ENCODE measurements around the gene PTGER3. TPM values are rescaled to one million over a fixed set of nuclear protein-coding genes. Genes with fewer than 3 reads are reported as not detected.

PTGER3 gene
- total and polyA plus RNA-seq, 2 donors, result 0.57 to 1.8 TPM

DNA sequence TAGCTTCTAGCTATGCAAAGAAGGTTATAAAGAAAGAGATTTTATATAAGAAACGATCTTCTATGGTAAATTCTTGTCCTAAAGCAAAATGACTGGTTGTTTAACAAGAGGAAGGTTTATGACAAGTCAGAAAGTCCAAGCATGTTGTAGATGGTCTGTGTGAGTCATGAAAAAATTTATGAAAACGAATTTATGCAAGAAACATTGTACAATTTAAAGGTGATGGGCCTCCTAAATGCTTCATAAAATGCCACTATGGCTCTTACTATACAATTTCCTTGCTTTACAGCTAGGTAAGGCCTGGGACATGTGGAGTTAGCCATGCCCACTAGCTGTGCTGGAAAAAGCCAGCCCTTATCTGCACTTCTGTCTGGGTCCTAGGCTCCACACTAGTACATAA lies 125.4 kb downstream of the PTGER3 start:
- DNase-seq (ENCODE audit: low read depth in 6 of 9, low spot score in 9 of 9), result no peak
- peaks cover 0 to 3% of the 10 kb centered on the region in 2 donors for H3K9me3 ChIP-seq (ENCODE audit: control insufficient read depth in 2 of 2, insufficient read depth in 1 of 2, low read length in 1 of 2)
- WGBS, result 83% methylated on average over 2 of the region's 2 CpGs
- no peak overlapping the region for H3K27ac ChIP-seq (ENCODE audit: low read depth in 1 of 2, low read length in 1 of 2)
- H3K4me1 ChIP-seq (ENCODE audit: control insufficient read depth in 2 of 2, insufficient read depth in 2 of 2, low read length in 2 of 2), result no peaks in the 10 kb centered on the region
- H3K36me3 ChIP-seq (ENCODE audit: control insufficient read depth in 2 of 2, insufficient read depth in 2 of 2, low read length in 1 of 2), result no peaks in the 10 kb centered on the region
- H3K4me3 ChIP-seq (ENCODE audit: low read length in 2 of 2), result no peak overlapping the region
- no peaks in the 10 kb centered on the region for H3K27me3 ChIP-seq (ENCODE audit: control insufficient read depth in 2 of 2, insufficient read depth in 1 of 2, low read length in 1 of 2)

Other genes with a start within 250 kb of the PTGER3 start
- 101 TPM for gene ZRANB2, start 33.2 kb upstream of the PTGER3 start, total RNA-seq
- gene ZRANB2, start 33.2 kb upstream of the PTGER3 start, polyA plus RNA-seq, result 119 TPM

Data from thymus (tissue), 11 donors.